ENCODE measurements around the gene MAST4.

Gene MAST4

DNA sequence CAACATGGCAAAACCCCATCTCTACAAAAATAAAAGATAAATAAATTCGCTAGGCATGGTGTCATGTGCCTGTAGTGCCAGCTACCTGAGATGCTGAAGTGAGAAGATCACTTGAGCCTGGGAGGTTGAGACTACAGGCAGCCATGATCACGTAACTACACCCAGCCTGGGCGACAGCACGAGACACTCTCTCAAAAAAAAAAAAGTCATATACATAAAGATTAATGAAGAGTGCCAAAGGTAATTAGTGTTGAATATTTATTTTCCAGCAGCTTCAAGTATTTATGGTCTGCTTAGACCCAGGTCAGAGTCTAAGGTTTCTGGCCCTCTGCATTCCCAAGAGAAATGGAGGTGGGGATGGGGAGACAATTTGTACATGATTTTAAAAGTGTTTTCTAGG lies 432.7 kb downstream of the MAST4 start:
- no peak for FAIRE-seq

DNA sequence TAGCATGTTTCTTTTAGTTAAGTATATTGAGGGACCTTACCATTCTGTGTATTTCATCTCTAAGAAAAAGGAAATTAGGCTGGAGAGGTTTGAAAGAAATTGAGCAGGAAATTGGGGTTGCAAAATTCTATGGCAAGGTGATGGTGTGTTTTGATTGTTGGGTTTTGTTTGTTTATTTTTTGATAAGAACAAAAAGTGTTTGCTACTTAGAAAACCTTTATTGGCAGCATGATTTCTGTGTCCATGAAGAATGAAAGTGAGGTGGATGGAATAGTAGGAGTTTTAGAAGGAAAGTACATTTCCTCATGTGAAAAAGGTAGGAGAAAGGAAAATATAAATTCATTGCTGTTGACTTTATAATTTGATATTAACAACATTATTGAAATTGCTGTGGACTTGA lies 433.3 kb downstream of the MAST4 start:
- no peak for FAIRE-seq

DNA sequence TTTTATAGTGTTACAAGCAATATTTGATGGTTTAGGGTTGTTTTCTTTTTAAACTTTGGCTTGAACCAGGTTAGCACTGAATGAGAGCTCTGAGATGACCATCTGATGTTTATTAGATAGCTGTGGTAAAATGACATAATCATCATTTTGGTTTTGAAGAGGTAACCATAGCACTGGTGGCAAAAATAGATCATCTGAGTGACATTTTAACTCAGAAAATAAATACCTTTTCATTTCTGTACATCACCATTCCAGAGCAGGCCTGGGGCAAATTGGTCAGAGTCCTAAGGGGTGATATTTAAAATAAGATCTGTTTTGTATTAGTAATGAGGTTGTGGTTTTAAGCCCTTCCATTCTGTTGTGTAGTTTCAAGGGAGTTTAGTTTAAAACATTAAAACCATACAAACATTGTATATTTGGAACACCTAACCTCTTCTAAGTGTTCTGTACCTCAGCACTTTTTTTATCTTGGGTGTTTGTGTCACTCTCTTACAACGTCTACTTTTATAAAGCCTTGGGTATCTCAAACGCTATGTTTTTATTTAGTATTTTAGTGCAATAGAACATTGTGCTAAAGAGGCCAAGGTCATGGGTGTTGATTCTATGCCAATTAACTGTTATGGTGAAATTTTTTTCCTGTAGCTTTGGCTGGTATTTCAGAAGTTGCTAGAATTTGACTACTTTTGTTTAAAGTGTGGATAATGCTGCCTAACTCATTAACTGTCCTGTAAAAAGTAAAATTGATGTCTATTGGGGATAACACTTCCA lies 434.3 kb downstream of the MAST4 start:
- FAIRE-seq = peak; percentile 95

DNA sequence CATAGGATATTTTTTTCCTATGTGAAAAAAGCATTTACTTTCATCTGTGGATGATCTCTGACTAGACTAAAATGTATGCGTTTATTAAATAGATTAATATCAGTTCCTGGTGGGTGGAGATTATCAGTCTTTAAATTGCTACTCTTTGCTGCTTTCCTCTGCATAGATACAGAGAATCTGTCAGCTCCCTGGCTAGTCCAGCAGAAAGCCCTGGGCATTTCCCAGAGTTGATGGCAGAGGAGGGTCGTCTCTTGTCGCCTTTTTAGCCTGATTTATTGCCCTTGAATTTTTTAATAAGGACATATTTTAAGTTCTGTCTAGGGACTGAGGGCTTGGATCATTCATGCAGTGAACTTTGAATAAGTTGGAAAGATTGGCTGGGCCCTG lies 434.9 kb downstream of the MAST4 start:
- FAIRE-seq = no peak

DNA sequence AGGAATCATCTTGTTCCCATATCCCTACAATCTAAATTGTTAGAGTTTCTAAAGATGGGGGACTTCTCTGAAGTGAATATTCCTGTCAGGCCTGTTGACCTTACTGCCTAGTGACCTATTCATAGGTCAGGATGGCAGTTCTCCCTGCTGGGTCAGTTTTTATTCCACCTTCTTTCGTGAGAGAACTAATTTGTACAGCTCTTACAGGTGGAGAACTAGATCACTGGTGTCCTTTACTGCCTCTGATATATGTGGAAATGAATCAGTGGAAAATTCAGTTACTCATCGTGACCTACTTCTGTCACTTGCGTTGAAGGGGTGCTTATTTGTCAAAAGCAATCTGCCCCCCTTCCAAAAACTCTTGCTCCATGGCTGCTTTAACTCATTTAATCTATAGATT lies 435.5 kb downstream of the MAST4 start:
- peak; percentile 91 for FAIRE-seq

DNA sequence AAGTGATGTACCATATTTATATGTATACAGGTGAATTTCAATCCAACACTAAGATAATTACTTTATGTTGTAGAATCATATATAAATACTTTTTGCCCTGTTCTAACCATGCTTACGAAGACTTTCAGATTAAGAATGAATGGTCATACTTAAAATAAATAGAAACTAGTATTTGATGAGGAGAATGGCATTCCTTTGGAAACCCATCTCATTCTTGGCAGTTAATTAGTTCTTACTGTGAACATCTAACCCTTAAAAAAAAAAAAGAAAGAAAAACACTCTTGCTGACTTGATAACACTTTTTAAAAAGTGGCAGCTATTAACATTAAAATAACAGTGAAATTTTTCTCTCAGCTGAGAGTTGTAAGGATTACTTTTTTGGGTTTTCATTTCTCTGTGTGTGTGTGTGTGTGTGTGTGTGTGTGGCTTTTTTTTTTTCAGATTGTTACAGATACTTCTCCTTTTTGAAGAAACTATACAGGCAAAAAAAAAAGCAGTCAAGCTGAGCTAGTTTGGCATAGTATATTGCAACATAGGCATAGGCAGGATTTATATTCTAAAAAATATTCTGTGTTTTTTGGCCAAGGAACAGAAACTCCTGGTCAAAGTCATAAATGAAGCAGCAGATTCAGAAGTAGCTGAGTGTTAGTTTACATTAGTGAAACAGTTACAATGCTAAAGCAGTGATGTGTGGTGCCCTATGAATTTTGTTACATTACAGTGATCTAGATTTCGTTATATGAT lies 436.9 kb downstream of the MAST4 start:
- peak; percentile 33 for FAIRE-seq

DNA sequence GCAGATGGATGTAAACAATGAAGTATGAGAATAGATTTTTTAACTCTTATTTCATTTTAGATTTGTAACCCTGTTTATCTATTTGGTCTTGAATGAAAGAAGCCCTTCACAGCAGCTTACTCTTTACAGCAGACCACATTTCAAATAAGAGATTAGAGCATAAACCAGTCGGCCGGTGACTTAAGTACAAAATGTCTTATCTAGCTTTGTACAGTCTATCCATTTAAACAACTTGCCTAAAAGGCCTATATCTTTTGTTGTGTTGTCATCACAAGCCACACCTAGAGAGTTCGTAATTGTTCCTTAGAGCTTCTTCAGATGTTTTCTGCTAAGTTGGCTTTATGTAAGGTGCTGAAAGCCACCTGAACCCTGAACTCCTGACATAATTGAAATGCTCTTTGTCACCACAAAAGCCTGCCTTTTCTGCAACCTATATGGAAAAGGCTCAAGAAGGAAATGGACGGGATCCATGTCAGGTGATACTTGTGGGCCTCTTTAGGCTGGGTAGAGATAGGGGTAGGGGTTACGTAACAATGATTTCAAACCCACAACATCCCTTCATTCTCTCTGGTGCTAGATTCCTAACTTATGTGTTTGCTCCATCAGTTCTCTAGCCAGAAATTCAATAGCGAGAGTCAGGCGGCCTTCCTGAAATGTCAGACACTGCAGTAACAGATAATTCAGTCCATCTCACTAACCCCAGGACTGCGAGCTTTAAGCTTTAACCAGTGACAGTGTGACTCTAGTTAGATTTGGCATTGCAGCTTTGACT lies 437.9 kb downstream of the MAST4 start:
- no peak for FAIRE-seq

DNA sequence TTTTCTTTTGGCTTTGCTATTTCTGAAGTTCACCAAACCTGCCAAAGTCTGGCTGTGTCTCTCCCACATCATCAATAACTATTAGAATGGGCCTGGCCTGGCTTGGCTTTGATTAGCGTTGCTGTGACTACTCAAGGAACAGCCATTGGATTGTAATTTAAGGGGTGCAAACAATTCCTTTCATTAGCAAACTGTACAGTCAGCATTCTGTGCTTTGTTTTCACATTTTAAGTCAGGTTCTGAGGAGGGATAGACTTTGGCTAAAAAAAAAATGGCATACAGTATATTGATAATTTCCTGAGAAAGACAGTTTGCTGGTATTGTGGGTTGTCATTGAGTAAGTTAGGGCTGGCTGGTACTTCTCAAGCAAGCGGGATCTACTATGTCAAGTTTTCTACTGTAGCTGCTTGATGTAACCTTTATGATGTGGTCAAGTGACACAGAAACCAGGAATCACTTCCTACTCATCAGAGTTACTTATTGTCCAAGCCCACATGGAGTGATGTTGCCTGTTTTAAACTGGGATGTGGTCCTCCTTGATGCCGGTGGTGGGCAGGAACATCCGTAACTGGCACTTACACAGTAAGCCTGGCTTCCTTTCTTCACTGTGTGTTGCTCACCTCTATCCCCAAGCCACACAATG lies 439.0 kb downstream of the MAST4 start:
- FAIRE-seq = no peak

DNA sequence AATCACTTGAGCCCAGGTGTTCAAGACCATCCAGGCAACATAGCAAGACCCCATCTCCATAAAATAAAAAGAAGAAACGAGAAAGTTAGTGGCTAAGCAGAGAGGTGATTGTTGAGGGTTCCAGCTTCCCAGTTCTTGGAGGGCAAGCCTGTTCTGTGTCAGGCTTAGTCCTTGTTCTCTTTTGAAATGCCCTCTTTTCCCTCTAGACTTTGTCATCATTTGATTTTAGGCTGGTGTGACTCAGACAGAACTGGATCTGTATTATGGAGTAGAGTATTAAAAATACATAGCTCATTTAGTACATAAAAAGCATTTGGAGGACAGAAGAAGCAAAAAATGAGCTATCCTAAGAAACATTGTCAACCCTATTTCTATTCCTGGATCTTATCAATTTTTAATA lies 441.0 kb downstream of the MAST4 start:
- FAIRE-seq = peak; percentile 85

DNA sequence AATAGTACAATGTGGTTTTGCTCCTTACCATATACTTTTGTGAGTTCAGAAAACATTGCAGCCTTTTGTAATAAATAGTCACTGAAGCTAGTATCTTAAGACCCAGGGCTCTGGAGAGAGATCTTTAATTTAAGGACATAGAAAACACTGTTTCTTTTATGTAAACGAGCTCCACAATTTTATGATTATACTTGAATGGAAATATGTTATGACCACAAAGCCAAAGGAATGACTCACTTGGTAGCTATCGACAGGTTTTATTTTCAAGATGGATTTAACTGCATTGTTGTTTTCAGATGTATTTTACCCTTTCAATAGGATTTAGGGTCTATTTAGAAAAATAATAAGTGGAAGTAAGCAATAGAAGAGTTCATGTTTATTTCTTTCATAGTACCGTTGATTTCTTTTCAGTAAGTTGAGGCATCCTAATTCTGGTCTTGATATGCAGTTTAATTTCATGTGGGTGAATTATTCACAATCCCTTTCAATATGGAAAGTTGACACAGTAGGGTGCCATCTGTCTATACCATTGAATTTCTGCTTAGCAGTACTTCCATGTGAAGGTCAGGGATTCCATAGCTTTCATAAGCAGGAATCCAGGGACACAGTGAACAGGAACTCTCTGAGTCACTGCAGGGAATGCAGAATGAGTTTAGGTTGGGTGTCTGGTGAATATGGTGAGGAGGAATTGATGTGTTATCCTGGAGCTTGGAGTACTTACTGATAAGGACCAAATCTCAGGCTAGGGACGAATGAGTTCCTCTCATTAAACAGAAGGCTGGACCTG lies 442.8 kb downstream of the MAST4 start:
- peak; percentile 55 for FAIRE-seq

DNA sequence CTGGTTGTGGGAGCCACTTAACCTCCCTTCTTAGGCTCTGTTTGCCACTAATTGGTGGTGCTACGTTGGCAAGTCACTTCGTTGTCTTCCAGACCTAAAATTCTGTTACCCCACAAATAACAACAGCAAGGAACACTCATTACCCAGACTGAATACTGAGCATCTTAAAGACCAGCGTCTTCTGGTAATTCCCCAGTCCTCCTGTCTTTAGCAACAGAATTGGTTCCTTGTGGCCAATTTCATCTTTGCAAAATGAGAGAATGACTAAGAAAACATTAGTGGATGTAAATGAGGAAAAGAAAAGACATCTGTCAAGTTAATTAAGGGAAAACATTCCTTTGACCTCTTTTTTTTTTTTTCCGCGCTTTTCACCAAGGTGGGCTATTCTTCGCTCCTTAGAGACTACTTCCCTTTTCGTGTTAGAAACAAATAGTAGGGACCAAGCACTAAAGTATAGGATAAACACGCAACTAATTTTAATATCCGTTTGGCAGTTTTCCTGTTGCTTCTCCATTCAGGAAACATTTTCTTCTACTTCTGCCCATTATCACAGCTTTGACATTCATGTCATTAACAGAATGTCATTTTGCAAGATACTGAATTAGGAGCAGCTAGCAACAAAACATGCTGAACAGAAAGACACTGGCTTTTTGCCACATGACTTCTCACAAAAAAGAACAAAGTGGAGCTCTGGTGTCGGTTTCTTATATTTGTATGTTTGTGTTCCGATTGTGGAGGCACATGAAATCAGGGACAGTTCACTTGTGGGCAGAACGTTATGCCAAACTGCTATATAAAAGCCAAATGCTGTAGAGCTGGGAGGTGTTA lies 446.2 kb downstream of the MAST4 start:
- FAIRE-seq = peak; percentile 55

DNA sequence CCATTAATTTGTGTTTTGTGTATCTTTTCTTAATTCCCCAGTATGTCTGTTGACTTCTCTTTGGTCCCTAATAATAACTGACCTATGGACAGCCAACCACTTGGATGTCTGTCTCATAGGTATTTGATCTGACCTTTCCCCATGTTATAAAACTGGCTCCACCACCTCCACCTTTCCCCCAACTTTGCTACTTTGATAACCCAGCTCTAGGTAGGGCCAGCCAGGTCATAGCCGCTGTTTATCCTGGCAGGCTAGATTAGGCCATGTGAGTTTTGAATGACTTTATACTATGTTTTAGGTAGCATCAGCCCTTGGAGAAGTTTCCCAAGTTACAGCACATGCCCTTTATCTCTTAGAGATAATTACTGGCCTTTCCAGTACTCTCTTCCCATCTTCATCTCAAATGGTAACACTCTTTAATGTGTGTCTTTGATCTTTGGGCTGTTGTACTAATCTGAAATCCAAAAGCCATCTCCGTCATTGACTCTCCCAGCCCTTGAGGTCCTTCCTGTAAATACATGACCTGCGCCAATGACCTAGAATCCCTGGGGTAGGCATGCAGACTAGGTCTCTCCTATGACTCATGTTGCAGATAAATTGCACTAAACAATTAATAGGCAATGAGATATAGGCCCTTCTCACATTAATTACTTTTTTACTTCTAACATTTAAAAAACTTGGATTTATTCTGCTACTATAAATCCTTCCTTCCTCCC lies 447.8 kb downstream of the MAST4 start:
- FAIRE-seq = no peak

DNA sequence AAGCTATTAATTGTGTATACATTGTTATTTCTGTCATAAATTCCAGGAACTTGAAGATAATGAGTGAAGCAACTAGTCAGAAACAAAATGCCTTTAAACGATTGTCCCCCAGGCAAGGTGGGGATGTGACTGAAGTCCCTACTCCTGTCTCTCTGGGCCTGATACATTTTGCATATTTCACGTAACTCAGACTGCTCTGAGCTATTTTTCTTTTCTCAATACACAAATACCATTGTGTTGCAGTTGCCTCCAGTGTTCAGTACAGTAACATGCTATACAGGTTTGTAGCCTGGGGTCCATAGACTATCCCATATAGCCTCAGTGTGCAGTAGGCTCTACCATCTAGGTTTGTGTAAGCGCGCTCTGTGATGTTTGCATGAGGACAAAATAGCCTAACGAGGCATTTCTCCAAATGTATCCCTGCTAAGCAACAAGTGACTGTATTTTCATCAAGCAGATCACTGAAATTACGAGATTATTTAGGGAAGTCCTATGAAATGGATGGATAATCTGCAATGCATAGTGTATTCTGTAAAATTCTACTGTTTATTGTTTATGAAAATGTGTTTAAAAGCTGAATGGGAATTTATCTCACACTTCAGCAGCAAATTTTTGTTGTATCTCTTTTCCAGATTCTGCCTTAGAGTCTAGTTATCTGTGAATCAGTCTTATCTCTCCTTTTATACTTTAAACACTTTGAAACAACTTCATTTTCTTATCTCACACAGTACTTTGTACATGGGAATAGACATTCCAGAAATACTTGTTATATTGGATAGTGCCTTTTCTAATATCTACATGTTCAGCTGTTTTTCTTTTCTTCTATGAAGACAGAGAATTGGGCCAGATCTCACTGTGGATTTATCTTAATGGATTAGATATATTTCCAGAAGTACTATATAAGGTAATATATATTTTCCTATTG lies 449.9 kb downstream of the MAST4 start:
- no peak for FAIRE-seq

DNA sequence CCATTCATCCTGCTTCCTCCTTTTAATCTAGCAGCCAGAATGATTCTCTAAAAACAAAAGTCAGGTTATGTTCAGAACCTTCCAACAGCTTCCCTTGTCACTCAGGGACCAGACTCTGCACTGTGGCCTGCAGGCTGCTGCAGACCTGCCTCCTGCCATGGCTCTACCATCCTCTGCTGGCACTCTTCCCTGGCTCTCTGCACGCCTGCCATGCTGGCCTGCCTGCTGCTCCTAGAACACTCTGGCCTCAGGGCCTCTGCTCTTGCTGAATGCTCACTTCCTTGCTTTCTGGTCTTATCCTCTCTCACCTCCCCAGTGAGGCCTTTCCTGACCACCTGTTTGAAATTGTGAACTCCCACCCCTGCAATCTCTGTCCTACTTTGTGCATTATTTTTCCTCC lies 451.0 kb downstream of the MAST4 start:
- no peak for FAIRE-seq

DNA sequence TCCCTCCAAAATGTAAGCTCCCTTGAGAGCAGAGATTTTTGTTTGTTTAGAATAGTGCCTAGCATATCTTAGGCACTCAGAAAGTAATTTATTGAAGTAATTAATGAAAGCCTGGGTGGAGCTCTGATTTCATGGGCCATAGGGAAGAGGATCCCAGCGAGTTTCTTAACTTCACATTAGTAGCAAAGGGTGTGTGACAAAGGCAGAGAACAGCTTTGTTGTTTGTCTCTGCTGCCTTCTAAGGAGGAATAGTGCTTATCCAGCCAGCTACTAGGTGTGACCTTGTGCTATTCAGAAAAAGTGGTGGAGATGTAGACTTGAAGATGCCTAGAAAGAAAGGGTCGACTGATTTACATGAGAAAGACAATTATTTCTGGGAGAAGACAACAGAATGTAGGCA lies 451.4 kb downstream of the MAST4 start:
- FAIRE-seq = no peak

DNA sequence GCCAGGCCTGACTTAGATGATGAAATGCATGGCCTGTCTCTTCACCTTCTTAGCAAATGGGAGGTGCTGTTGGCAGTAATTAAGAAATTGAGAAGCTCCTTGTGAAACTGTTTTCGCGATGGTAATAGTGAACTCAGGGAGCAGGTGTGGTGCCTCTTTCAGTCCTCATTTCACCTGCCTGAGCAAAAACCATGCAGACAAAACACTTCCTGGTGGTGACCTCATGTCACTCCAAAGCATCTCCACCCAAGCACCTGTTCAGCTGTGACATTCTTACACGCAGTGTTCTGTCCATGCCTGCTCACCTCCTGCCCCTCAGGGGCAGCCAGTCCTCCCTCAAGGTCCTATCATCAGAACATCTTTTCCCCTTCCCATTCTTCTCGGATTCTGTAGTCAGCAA lies 453.9 kb downstream of the MAST4 start:
- FAIRE-seq = no peak

DNA sequence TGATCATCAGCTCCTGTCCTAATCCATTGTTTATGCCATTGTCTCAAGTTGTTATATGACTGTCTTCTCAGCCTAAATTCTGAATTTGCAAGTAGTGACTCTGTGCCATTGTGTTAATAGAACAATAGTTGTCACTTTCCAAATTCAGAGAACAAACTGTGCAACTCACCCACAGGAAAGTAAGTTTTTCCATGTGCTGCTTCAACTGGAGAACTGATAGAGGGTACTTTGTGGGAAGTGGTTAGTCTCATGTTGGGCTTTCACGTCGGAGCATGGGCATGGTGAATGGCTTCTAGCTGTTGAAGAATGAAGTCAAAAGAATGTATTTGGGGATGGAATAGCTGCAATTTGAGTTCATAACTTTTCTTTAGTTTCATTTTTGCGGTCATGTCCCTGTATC lies 454.4 kb downstream of the MAST4 start:
- FAIRE-seq = no peak

DNA sequence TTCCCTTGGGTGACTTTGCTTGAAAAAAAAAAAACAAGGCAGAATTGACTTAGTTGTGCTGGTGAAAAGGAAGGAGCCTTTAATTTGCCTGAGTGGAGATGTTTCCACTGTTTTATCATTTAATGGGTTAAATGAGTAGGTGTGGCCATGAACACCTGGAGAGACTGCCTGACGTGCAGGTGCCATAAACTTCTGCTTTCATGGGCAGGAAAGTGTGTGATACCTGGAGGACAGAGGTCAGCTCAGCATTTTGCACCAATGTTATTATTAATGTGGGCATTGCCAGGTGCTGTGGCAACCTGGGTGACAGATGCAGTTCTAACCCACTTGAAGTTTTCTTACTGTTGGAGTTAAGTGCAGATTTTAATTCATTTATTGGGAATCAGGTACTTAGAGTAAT lies 455.0 kb downstream of the MAST4 start:
- FAIRE-seq = peak; percentile 13

DNA sequence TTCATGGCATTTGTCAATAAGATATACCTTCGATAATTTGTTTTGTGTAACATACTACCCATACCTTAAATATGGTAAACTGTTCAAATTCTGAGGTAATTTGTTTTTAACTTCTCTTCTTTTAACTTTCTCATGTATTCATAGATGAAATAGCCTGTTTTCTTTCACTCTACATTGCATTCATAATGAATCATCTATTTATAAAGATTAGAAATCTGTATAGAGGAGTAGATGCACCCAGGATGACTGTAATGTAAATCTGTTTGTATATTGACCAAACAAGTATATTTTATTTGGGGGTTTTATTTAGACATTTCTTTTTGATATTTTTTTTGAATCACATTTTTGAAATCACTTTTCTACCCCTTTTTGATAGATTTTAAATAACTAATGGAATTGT lies 455.8 kb downstream of the MAST4 start:
- no peak for FAIRE-seq

DNA sequence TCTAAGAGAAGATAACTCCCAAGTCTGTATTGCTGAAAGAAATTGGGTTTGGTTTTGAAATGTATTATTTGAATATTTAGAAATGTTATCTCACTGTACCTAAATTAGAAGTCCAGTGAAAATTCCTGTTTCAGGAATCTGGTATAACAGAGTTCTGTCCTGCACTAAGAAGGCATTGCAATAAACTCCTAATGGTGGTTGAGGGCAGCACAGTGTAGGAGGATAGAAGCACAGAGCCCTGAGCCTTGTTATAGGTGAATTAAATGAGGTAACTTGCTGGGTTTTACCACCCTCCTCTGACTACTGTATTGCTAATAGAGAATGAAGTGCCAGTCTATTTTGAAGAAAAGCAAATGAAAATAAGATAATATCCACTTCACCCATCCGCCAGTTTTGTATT lies 457.0 kb downstream of the MAST4 start:
- no peak for FAIRE-seq

Measured in islet of Langerhans (tissue), 1 donor.